Mesendoderm (in vitro differentiated cells): ENCODE measurements around the gene OTOG.

ENCODE experiments used
- DNase-seq: peaks from one replicate; pipeline ENCODE4 v3.0.0; 2013
- H2AK5ac ChIP-seq: 2 replicates; pipeline ENCODE4 v1.6.1; 2013; ENCODE audit warnings: low read length, inconsistent platforms
- H2BK120ac ChIP-seq: 2 replicates; pipeline ENCODE4 v1.6.1; 2013; ENCODE audit warnings: low read depth, mild to moderate bottlenecking, low read length, moderate library complexity, mixed read lengths
- H2BK15ac ChIP-seq: replicated peaks from 2 replicates; pipeline ENCODE4 v1.6.1; 2013; ENCODE audit warnings: low read depth, mild to moderate bottlenecking, moderate library complexity
- H2BK5ac ChIP-seq: 2 replicates; pipeline ENCODE4 v1.6.1; 2013; ENCODE audit warnings: low read length, inconsistent platforms
- H3K18ac ChIP-seq: 2 replicates; pipeline ENCODE4 v1.6.1; 2013; ENCODE audit warnings: mild to moderate bottlenecking, low read length, mixed read lengths
- H3K23ac ChIP-seq: one replicate; pipeline ENCODE4 v1.6.1; 2013; ENCODE audit warnings: low read length
- H3K27ac ChIP-seq: 2 replicates; pipeline ENCODE4 v1.5.1; 2013; ENCODE audit warnings: low read depth, mild to moderate bottlenecking, inconsistent platforms, low read length, moderate library complexity
- H3K27me3 ChIP-seq: 2 replicates; pipeline ENCODE4 v1.6.1; 2013; ENCODE audit warnings: low read length, control low read depth, mild to moderate bottlenecking, inconsistent platforms; ENCODE audit not compliant: insufficient read depth, poor library complexity
- H3K36me3 ChIP-seq: 2 replicates; pipeline ENCODE4 v1.6.1; 2013; ENCODE audit warnings: low read length, inconsistent platforms; ENCODE audit not compliant: control insufficient read depth, insufficient read depth
- H3K4ac ChIP-seq: one replicate; pipeline ENCODE4 v1.6.1; 2013; ENCODE audit warnings: low read depth, mild to moderate bottlenecking, low read length, moderate library complexity
- H3K4me1 ChIP-seq: 2 replicates; pipeline ENCODE4 v1.6.1; 2013; ENCODE audit warnings: low read depth, low read length, inconsistent platforms; ENCODE audit not compliant: control insufficient read depth
- H3K4me2 ChIP-seq: 2 replicates; pipeline ENCODE4 v1.6.1; 2013; ENCODE audit warnings: low read length
- H3K4me3 ChIP-seq: 2 replicates; pipeline ENCODE4 v1.5.1; 2013; ENCODE audit warnings: mild to moderate bottlenecking, low read length
- H3K56ac ChIP-seq: one replicate; pipeline ENCODE4 v1.6.1; 2013; ENCODE audit warnings: low read length
- H3K79me1 ChIP-seq: 2 replicates; pipeline ENCODE4 v1.6.1; 2013; ENCODE audit warnings: low read length, inconsistent platforms
- H3K79me2 ChIP-seq: 2 replicates; pipeline ENCODE4 v1.6.1; 2013; ENCODE audit warnings: mild to moderate bottlenecking, low read length; ENCODE audit not compliant: control insufficient read depth, insufficient read depth
- H3K9ac ChIP-seq: 2 replicates; pipeline ENCODE4 v1.6.1; 2013; ENCODE audit warnings: low read length, inconsistent platforms
- H4K5ac ChIP-seq: one replicate; pipeline ENCODE4 v1.6.1; 2013; ENCODE audit warnings: low read length
- H4K8ac ChIP-seq: one replicate; pipeline ENCODE4 v1.6.1; 2013; ENCODE audit warnings: low read depth, mild to moderate bottlenecking, control low read depth, low read length, moderate library complexity
- WGBS: extraction: QIAGEN DNeasy Blood & Tissue Kit; methylation state at CpG from one replicate; pipeline ENCODE4 v1.1.7; 2013; ENCODE audit warnings: low lambda C conversion rate, missing lambda C conversion rate; ENCODE audit not compliant: insufficient coverage; ENCODE audit errors: extremely low coverage; 5-methylcytosine and 5-hydroxymethylcytosine counted together

The OTOG gene

DNA sequence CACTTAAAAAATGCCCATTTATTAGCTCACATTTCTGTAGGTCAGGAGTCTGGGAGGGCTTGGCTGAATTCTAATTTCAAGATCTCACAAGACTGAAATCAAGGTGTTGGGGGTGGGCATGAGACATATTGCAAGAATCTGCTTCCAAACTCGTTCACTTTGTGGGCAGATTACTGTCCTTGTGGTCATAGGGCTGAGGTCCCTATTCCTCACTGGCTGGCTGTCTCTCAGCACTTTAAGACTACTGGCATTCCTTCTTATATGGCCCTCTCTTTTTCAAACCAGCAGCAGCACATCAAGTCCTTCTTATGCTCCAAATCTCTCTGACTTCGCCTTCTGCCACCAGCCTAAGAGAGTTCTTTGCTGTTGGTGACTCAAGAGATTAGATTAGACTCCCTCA, 144.5 kb downstream of the OTOG start:
- DNase-seq, result no peak
- H3K4me3 ChIP-seq, result no peak overlapping the region
- no peak overlapping the region for H2BK15ac ChIP-seq
- H3K4me1 ChIP-seq, result no peaks in the 10 kb centered on the region
- H3K27ac ChIP-seq, result no peak overlapping the region
- no peak overlapping the region for H3K56ac ChIP-seq
- no peak overlapping the region for H3K9ac ChIP-seq
- H3K36me3 ChIP-seq, result no peaks in the 10 kb centered on the region
- H2BK120ac ChIP-seq, result no peak overlapping the region
- no peak overlapping the region for H4K8ac ChIP-seq
- no peak overlapping the region for H3K23ac ChIP-seq
- H3K79me2 ChIP-seq, result no peaks in the 10 kb centered on the region
- no peak overlapping the region for H4K5ac ChIP-seq
- peaks cover 16% of the 10 kb centered on the region for H3K27me3 ChIP-seq
- H3K4me2 ChIP-seq, result no peak overlapping the region
- no peak overlapping the region for H2AK5ac ChIP-seq
- no peaks in the 10 kb centered on the region for H3K79me1 ChIP-seq
- H3K4ac ChIP-seq, result no peak overlapping the region
- no CpG with 5 or more reads among the region's 2 CpGs for WGBS
- no peak overlapping the region for H2BK5ac ChIP-seq
- H3K18ac ChIP-seq, result no peak overlapping the region

- H3K18ac ChIP-seq, result no peak overlapping the region
- no peak overlapping the region for H2BK120ac ChIP-seq
- no peak overlapping the region for H3K23ac ChIP-seq
- no peak overlapping the region for H3K4ac ChIP-seq
- WGBS, result no CpG with 5 or more reads among the region's 10 CpGs
- no peaks in the 10 kb centered on the region for H3K79me1 ChIP-seq
- no peak overlapping the region for H3K56ac ChIP-seq
- no peaks in the 10 kb centered on the region for H3K36me3 ChIP-seq
- H3K4me2 ChIP-seq, result no peak overlapping the region
- H4K8ac ChIP-seq, result no peak overlapping the region
- H3K27me3 ChIP-seq, result peaks cover 20% of the 10 kb centered on the region
- H3K4me3 ChIP-seq, result no peak overlapping the region
- H2AK5ac ChIP-seq, result no peak overlapping the region
- DNase-seq, result no peak
- no peaks in the 10 kb centered on the region for H3K4me1 ChIP-seq
- no peak overlapping the region for H3K9ac ChIP-seq
- H3K27ac ChIP-seq, result no peak overlapping the region
- H4K5ac ChIP-seq, result no peak overlapping the region
- no peak overlapping the region for H2BK5ac ChIP-seq
- H3K79me2 ChIP-seq, result no peaks in the 10 kb centered on the region
- H2BK15ac ChIP-seq, result no peak overlapping the region
These were observed 144.9 kb downstream of the OTOG start for GRCh38 chr11:17691976-17692375.

- no peak overlapping the region for H2AK5ac ChIP-seq
- no peak overlapping the region for H3K56ac ChIP-seq
- H3K27me3 ChIP-seq, result peaks cover 26% of the 10 kb centered on the region
- H2BK120ac ChIP-seq, result no peak overlapping the region
- H3K23ac ChIP-seq, result no peak overlapping the region
- no peaks in the 10 kb centered on the region for H3K79me1 ChIP-seq
- H3K4me1 ChIP-seq, result no peaks in the 10 kb centered on the region
- H4K8ac ChIP-seq, result no peak overlapping the region
- H3K9ac ChIP-seq, result no peak overlapping the region
- H3K4me3 ChIP-seq, result no peak overlapping the region
- no peaks in the 10 kb centered on the region for H3K36me3 ChIP-seq
- no peak overlapping the region for H2BK5ac ChIP-seq
- H3K4me2 ChIP-seq, result no peak overlapping the region
- no peak overlapping the region for H4K5ac ChIP-seq
- no peak for DNase-seq
- H3K4ac ChIP-seq, result no peak overlapping the region
- WGBS, result no CpG with 5 or more reads among the region's 7 CpGs
- no peak overlapping the region for H3K27ac ChIP-seq
- H3K18ac ChIP-seq, result no peak overlapping the region
- H3K79me2 ChIP-seq, result no peaks in the 10 kb centered on the region
- H2BK15ac ChIP-seq, result no peak overlapping the region
These were observed 145.9 kb downstream of the OTOG start for GRCh38 chr11:17692931-17693330.

- H3K18ac ChIP-seq, result no peak overlapping the region
- H3K4ac ChIP-seq, result no peak overlapping the region
- H3K56ac ChIP-seq, result no peak overlapping the region
- H3K4me1 ChIP-seq, result no peaks in the 10 kb centered on the region
- DNase-seq, result no peak
- no peaks in the 10 kb centered on the region for H3K36me3 ChIP-seq
- H4K5ac ChIP-seq, result no peak overlapping the region
- H2BK5ac ChIP-seq, result no peak overlapping the region
- no peak overlapping the region for H3K4me3 ChIP-seq
- H4K8ac ChIP-seq, result no peak overlapping the region
- peaks cover 26% of the 10 kb centered on the region for H3K27me3 ChIP-seq
- H3K23ac ChIP-seq, result no peak overlapping the region
- H2AK5ac ChIP-seq, result no peak overlapping the region
- no peak overlapping the region for H3K9ac ChIP-seq
- no peak overlapping the region for H2BK120ac ChIP-seq
- no peaks in the 10 kb centered on the region for H3K79me2 ChIP-seq
- no peak overlapping the region for H3K4me2 ChIP-seq
- WGBS, result no CpG with 5 or more reads among the region's 4 CpGs
- no peaks in the 10 kb centered on the region for H3K79me1 ChIP-seq
- no peak overlapping the region for H2BK15ac ChIP-seq
- H3K27ac ChIP-seq, result no peak overlapping the region
These were observed 146.5 kb downstream of the OTOG start for GRCh38 chr11:17693531-17693930.

GRCh38 chr11:17694494-17695110, 147.5 kb downstream of the OTOG start:
- Histone ChIP-seq H2BK15ac (no peak overlapping the region), H3K4me1 (no peaks in the 10 kb centered on the region), H3K9ac (no peak overlapping the region), H3K4ac (no peak overlapping the region), H4K5ac (no peak overlapping the region), H3K23ac (no peak overlapping the region), H2BK120ac (no peak overlapping the region), H3K4me3 (no peak overlapping the region), H3K4me2 (no peak overlapping the region), H3K27ac (no peak overlapping the region), H2BK5ac (no peak overlapping the region), H3K18ac (no peak overlapping the region), H3K56ac (no peak overlapping the region), H4K8ac (no peak overlapping the region), H2AK5ac (no peak overlapping the region), H3K36me3 (no peaks in the 10 kb centered on the region), H3K27me3 (peaks cover 26% of the 10 kb centered on the region), H3K79me1 (no peaks in the 10 kb centered on the region), H3K79me2 (no peaks in the 10 kb centered on the region)
- WGBS, result no CpG with 5 or more reads among the region's 10 CpGs
- DNase-seq, result no peak
